K562 (cell line): ENCODE measurements around the gene TUBD1. TPM values are rescaled to one million over a fixed set of nuclear protein-coding genes. Genes with fewer than 3 reads are reported as not detected.

Experiments
- BRD4 ChIP-seq: fragments of 200-600 bp; sonication (generic); IDR thresholded peaks from 2 replicates; pipeline ENCODE4 v1.6.1; 2017; ENCODE audit warnings: inconsistent platforms
- CTCFL ChIP-seq: IDR thresholded peaks from 2 replicates; pipeline ENCODE4 v1.6.1; 2011; ENCODE audit warnings: borderline replicate concordance, low read depth, mild to moderate bottlenecking, moderate library complexity, low read length; ENCODE audit not compliant: insufficient read depth, poor library complexity, severe bottlenecking
- KAT2B ChIP-seq: IDR thresholded peaks from one replicate; pipeline ENCODE4 v1.6.1; 2012; ENCODE audit warnings: low read depth, mild to moderate bottlenecking, control low read depth, inconsistent platforms, low read length, moderate library complexity
- KDM2B ChIP-seq: fragments of 250-450 bp; sonication (Bioruptor Pico); IDR thresholded peaks from 2 replicates; pipeline ENCODE4 v1.8.0; 2021; ENCODE audit warnings: mild to moderate bottlenecking, moderate library complexity
- MITF ChIP-seq: IDR thresholded peaks from 2 replicates; pipeline ENCODE4 v1.6.1; 2014; ENCODE audit warnings: antibody characterized with exemption
- NR1H2 ChIP-seq: sonication (generic); formaldehyde crosslinking; IDR thresholded peaks from 2 replicates; pipeline ENCODE4 v1.4.0; 2020; ENCODE audit warnings: mild to moderate bottlenecking, missing genetic modification reagents
- RBM34 ChIP-seq: fragments of 200-400 bp; formaldehyde crosslinking; IDR thresholded peaks from 2 replicates; pipeline ENCODE4 v1.6.1; 2018; ENCODE audit warnings: low read length, borderline replicate concordance; ENCODE audit not compliant: insufficient read depth
- RFX5 ChIP-seq: IDR thresholded peaks from 2 replicates; pipeline ENCODE4 v1.6.1; 2011; ENCODE audit warnings: low read depth, mild to moderate bottlenecking, improper control_type of control experiment, low read length
- YBX1 ChIP-seq: fragments of 450-650 bp; IDR thresholded peaks from 2 replicates; pipeline ENCODE4 v1.7.1; 2016; ENCODE audit warnings: mild to moderate bottlenecking
- ZBTB33 ChIP-seq: sonication (generic); formaldehyde crosslinking; IDR thresholded peaks from 2 replicates; pipeline ENCODE4 v1.8.1; 2023; ENCODE audit warnings: mild to moderate bottlenecking, missing genetic modification reagents
- ZBTB40 ChIP-seq, 2 experiments: fragments of 450-650 bp in 1 of 2; sonication (generic) in 1 of 2; formaldehyde crosslinking in 1 of 2; IDR thresholded peaks; 2 replicates each; pipeline versions ENCODE4 v1.7.1 to v1.9.0; 2016 to 2022; ENCODE audit warnings: inconsistent platforms in 1 of 2, mild to moderate bottlenecking in 1 of 2, missing genetic modification reagents in 1 of 2
- polyA plus RNA-seq, 8 experiments: library from polyadenylated mRNA; depleted of rRNA in 4 of 8; stranded (reverse) in 5 of 8; unstranded in 3 of 8; fragments of >200 nt; fragmentation: Nextera tagmentation in 2 of 8; fragmentation: Illumina TruSeq in 1 of 8; extraction: Ambion mirVana in 2 of 8; extraction: Trizol in 1 of 8; gene quantifications; 2 replicates each; pipeline versions ENCODE4 v1.2.1 to v1.2.3, GENCODE V29; 2011 to 2014; ENCODE audit warnings: inconsistent platforms in 1 of 8, missing spikeins in 1 of 8
- total RNA-seq, 7 experiments: library from RNA; depleted of rRNA in 6 of 7; stranded (reverse); fragments of >200 nt in 6 of 7; fragmentation: Illumina TruSeq in 2 of 7; extraction: Trizol in 2 of 7; gene quantifications; 2 replicates each; pipeline versions ENCODE4 v1.2.1 to v1.2.3, GENCODE V29; 2011 to 2021; ENCODE audit warnings: low replicate concordance in 1 of 7

Gene TUBD1
- total and polyA plus RNA-seq, 9 of the 15 experiments (the other 6 are each of a cell fraction or from before 2014, with no cell fraction given) = 10.8 to 35.3 (median 17.9) TPM

- TF ChIP-seq CTCFL = no peak
- no peak for TF ChIP-seq MITF
- peak; percentile 97 for TF ChIP-seq BRD4
- TF ChIP-seq ZBTB40 (IDR thresholded peaks at IDR 0.05) = no peak
- no peak; the same call in 1 of the 2 replicates for TF ChIP-seq ZBTB40 (CRISPR knock-in tag; IDR thresholded peaks at IDR 0.05)
- TF ChIP-seq KDM2B (CRISPR knock-in tag) = no peak
- no peak for TF ChIP-seq KAT2B
- TF ChIP-seq ZBTB33 (CRISPR knock-in tag) = no peak; the same call in 1 of the 2 replicates
- no peak for TF ChIP-seq RFX5
- TF ChIP-seq NR1H2 (CRISPR knock-in tag) = no peak
- no peak for TF ChIP-seq RBM34
- no peak for TF ChIP-seq YBX1
Observed at GRCh38 chr17:59838052-59838916, 54.5 kb downstream of the TUBD1 start (continued).
